Progenitor cell of endocrine pancreas (in vitro differentiated cells): ENCODE data around the gene C11orf97. TPM values are rescaled to one million over a fixed set of nuclear protein-coding genes. Genes with fewer than 3 reads are reported as not detected.

Experiments used
- microRNA-seq: library from miRNA; unstranded; fragments of <30 nt; microRNA quantifications from one replicate; pipeline ENCODE4 v1.1.0, GENCODE V29; 2020; ENCODE audit warnings: borderline number of aligned reads; ENCODE audit not compliant: unreplicated experiment
- total RNA-seq: library from RNA; stranded (reverse); gene quantifications from 2 replicates; pipeline ENCODE4 v1.2.1, GENCODE V29; 2021

The C11orf97 gene
- total RNA-seq, 1 donor from 2014 or later, result not detected

Small RNA genes within 50 kb of the gene (microRNA-seq; reads per million reads assigned to microRNA genes)
- 13.7 reads per million, percentile 25 among the genes with 10 or more reads in this experiment for gene MIR548L

Other genes starting within 250 kb of the C11orf97 start
- gene IZUMO1R, start 207.9 kb upstream of the C11orf97 start, total RNA-seq, result not detected in 2 replicates
- gene GPR83, start 111.0 kb upstream of the C11orf97 start, total RNA-seq, result 0.31 and 0.62 TPM in 2 replicates
- 35.1 and 42.6 TPM in 2 replicates for gene MRE11, start 18.6 kb upstream of the C11orf97 start, total RNA-seq
- gene ANKRD49, start 18.5 kb upstream of the C11orf97 start, total RNA-seq, result 17.6 and 23.0 TPM in 2 replicates
- 6.6 and 7.1 TPM in 2 replicates for gene FUT4, start 31.5 kb downstream of the C11orf97 start, total RNA-seq
- gene PIWIL4, start 54.9 kb downstream of the C11orf97 start, total RNA-seq, result 1.9 and 2.6 TPM in 2 replicates